Activated naive CD4-positive, alpha-beta T cell treated with anti-CD3 and anti-CD28 coated beads for 36 hours (primary cell): ENCODE measurements around the gene NFE2. TPM values are rescaled to one million over a fixed set of nuclear protein-coding genes. Genes with fewer than 3 reads are reported as not detected.
A peak's percentile ranks its signal among the peaks of the same experiment; 100 is the strongest.
"Not testable (repeated sequence)": the region's sequence is repeated elsewhere in the genome, so short reads cannot be mapped to it uniquely, and the experiment has no call there.

ENCODE experiments used
- CTCF ChIA-PET: fragments of 350-600 bp; sonication (Branson Sonifier 250); formaldehyde crosslinking; loops from one replicate; lab custom pipeline; 2021; ENCODE audit warnings: antibody characterized with exemption; lab: Charles Lee
- DNase-seq: peaks from one replicate; pipeline ENCODE4 v3.0.0-alpha.2; 2020
- H3K27ac Mint-ChIP-seq: one replicate; pipeline ENCODE4 v1.8.0; 2021; ENCODE audit warnings: mild to moderate bottlenecking, mixed read lengths
- H3K27me3 Mint-ChIP-seq: one replicate; pipeline ENCODE4 v1.8.0; 2021; ENCODE audit warnings: low read depth, mixed read lengths
- H3K36me3 Mint-ChIP-seq: one replicate; pipeline ENCODE4 v1.8.0; 2021; ENCODE audit warnings: low read depth, mixed read lengths
- H3K4me1 Mint-ChIP-seq: one replicate; pipeline ENCODE4 v1.8.0; 2021; ENCODE audit warnings: low read depth, mixed read lengths
- H3K4me3 Mint-ChIP-seq: one replicate; pipeline ENCODE4 v1.8.0; 2021; ENCODE audit warnings: mild to moderate bottlenecking, moderate library complexity, mixed read lengths
- H3K9me3 Mint-ChIP-seq: one replicate; pipeline ENCODE4 v1.8.0; 2021; ENCODE audit warnings: mixed read lengths
- intact Hi-C: fragments of 100-400 bp; cut with micrococcal nuclease; formaldehyde crosslinking; loops from one replicate; pipeline ENCODE4 v1.15.1; 2023
- total RNA-seq, 2 experiments: library from RNA; stranded (reverse); gene quantifications; one replicate each; pipeline ENCODE4 v1.2.3, GENCODE V29; 2021

The NFE2 gene
- total RNA-seq, 2 experiments from 2014 or later, result not detected

DNA sequence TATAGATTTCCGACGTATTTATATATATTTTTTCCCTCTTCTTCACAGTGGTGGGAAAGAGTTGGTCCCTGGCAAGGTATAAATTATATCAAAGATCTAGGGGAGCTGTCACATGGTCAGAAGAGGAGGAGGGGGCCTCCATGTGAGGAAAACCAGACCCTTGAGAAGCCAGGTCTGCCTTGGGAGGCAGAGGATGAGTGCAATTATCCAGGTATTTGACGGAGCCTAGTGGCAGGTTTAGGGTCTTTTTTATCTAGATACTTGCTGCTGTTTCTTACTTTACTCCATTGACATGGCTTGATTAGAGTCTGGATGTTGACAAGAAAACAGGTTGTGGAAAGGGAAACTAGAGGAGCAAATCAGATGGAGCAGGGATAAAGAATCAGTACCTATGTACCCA lies 29.6 kb upstream of the NFE2 start:
- H3K9me3 Mint-ChIP-seq, result no peaks in the 10 kb centered on the region
- DNase-seq, result no peak
- intact Hi-C loops, result no loop called here
- peaks cover 70% of the 10 kb centered on the region for H3K4me1 Mint-ChIP-seq
- CTCF ChIA-PET, result no interaction called here
- no peak overlapping the region for H3K27ac Mint-ChIP-seq
- H3K36me3 Mint-ChIP-seq, result no peaks in the 10 kb centered on the region
- H3K4me3 Mint-ChIP-seq, result no peak overlapping the region
- H3K27me3 Mint-ChIP-seq, result no peaks in the 10 kb centered on the region

DNA sequence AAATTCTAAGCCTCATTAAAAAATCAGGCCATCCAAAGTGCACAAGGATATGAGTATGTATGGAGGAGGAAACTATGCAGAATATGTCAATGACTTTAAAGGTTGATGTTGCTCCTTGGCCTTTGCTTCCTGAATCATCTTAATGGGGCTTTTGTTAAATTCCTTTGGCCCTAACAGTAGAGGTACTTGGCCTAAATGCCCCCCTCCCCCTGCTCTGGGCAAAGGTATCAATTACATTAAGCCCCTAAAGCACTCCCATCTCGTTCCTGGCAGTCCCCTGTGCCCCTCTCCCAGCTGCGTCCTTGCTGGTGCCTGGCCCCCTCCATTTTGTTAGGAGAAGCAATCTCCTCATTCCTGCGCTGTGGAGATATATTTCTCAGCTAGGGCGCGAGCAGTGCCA lies 28.9 kb upstream of the NFE2 start:
- Mint-ChIP-seq H3K4me3 (no peak overlapping the region), H3K36me3 (peaks cover 4% of the 10 kb centered on the region), H3K4me1 (peaks cover 75% of the 10 kb centered on the region), H3K27ac (no peak overlapping the region), H3K9me3 (no peaks in the 10 kb centered on the region), H3K27me3 (no peaks in the 10 kb centered on the region)
- intact Hi-C loops, result loop anchor here (5.0 kb wide), 1 partner anchor 87 kb away; no protein-coding TSS in a partner anchor
- CTCF ChIA-PET, result interaction anchor here (1.4 to 1.6 kb wide), 3 partner anchors 8 to 70 kb away, joined by 4 to 6 read pairs (median 5); no protein-coding TSS in a partner anchor
- DNase-seq, result no peak

DNA sequence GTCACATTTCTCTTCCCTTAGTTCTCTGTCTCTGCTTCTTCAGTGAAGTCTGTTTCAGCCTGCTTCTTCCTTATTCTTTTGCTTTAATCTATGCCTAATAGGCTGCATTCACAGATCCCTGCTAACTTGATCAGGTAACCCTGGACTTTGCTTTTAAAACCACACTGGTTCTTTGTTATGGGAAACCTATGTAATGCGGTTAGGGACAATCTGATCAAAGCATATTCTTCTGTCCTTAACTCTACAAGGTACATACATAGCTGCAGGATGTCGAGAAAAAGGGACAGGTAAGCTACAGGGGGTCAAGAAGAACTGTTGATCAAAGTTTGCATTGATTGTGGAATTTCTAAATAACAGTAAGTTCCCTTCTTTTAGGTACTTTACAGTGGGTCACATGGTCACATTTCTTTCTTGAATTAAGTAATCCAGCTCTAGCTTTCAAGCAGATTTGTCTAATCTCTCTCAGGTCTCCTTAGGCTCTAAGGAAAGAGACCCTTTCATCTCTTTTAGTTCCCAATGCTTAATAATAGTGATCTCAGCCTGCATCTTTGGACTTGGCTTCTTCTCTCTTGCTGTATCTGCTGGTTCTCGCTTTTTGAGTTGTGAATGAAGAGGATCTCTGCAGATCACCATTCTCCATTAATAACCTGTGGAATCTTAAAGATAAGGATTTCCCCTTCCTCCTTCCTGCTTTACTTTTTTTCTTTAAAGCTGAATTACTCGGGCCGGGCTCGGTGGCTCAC lies 28.0 kb upstream of the NFE2 start:
- intact Hi-C loops, result loop anchor here (5.0 kb wide), 1 partner anchor 86 kb away; no protein-coding TSS in a partner anchor
- Mint-ChIP-seq H3K4me3 (no peak overlapping the region), H3K27me3 (no peaks in the 10 kb centered on the region), H3K27ac (peak overlapping the region; percentile 47), H3K9me3 (no peaks in the 10 kb centered on the region), H3K36me3 (peaks cover 4% of the 10 kb centered on the region), H3K4me1 (peaks cover 76% of the 10 kb centered on the region)
- CTCF ChIA-PET, result interaction anchor here (1.4 to 1.6 kb wide), 3 partner anchors 9 to 71 kb away, joined by 4 to 6 read pairs (median 5); no protein-coding TSS in a partner anchor
- DNase-seq, result no peak

DNA sequence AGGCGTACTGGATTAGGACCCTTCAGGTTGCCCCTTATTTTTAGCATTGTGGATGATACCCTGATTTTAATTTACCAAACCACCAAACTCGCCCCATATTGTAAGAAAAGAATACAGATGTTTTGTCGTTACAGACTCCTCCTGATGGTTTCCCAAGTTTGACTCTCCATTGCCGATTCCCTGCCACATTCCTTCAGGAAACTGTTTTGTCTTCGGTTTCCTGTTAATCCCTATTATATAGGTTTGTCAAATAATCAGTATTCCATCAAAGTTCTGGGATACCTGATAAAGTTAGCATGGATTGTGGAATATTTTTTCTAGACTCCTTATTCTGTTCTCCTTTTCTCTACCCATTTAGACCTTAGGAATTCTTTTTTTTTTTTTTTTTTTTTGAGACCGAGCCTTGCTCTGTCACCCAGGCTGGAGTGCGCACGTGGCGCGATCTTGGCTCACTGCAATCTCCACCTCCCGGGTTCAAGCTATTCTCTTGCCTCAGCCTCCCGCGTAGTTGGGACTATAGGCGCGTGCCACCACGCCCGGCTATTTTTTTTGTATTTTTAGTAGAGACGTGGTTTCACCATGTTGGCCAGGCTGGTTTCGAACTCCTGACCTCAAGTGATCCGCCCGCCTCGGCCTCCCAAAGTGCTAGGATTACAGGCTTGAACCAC lies 24.8 kb upstream of the NFE2 start:
- Mint-ChIP-seq H3K4me1 (peaks cover 52% of the 10 kb centered on the region), H3K27ac (peak overlapping the region; percentile 93), H3K4me3 (peak overlapping the region; percentile 100)
- H3K27me3 Mint-ChIP-seq, H3K36me3 Mint-ChIP-seq, H3K9me3 Mint-ChIP-seq, DNase-seq: not testable (repeated sequence)
- CTCF ChIA-PET, result interaction anchor here (0.6 to 4.9 kb wide), 29 partner anchors 9 to 1658 kb away, joined by 3 to 45 read pairs (median 4); partner anchors contain the start of gene NFE2
- intact Hi-C loops, result loop anchor here (1.0 to 5.0 kb wide), 4 partner anchors 45 to 598 kb away; partner anchors contain the start of genes CALCOCO1, CBX5 and HNRNPA1

DNA sequence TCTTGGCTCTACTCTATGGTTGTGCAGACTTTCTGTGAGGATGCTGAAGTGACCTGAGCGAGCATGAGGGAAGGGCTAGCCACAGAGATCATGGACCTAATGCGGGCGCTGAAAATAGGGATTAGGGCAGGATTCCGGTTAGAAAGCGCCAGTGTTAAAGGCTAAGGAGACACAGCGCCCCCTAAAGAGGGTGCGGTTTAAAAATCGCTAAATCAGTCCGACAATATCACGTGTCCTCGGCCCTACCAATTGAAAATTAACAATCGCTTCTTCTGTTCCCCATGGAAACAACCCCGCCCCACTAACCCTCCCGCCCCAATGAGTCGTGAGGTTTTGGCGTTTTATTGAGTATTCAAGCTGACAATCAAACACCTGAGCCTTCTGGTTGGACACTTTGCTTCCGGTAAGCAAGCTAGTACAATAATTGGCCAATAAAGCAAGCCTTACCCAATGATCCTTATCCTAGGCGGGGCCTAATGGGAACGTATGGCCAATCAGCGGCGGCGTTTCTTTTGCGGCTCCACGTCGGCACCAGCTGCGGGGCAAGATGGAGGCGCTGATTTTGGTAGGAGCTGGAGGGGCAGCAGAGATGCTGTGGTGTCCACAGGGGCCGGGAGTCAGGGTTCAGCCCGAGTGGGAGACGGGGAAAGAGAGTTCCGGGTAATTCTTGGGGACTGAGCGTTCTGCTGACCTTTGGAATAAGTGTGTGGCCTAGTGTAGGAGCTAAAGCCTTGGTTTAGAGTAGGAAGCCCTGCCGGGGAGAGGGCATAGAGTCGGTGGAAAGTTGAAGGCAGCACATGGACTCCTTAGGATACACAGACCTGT lies 24.0 kb upstream of the NFE2 start, which contains the start of gene COPZ1:
TSS of gene COPZ1 (plus strand) at position 515 of the 825 bp plus-strand sequence. CDS start at position 548, 33 bp downstream.
- CTCF ChIA-PET, result interaction anchor here (0.6 to 4.9 kb wide), 36 partner anchors 8 to 1118 kb away, joined by 3 to 45 read pairs (median 4); partner anchors contain the start of gene NFE2
- H3K9me3 Mint-ChIP-seq, result no peaks in the 10 kb centered on the region
- H3K4me1 Mint-ChIP-seq, result peaks cover 44% of the 10 kb centered on the region
- peak within 1 kb of the TSS; percentile 100 for H3K4me3 Mint-ChIP-seq
- no peaks in the 10 kb centered on the region for H3K27me3 Mint-ChIP-seq
- H3K27ac Mint-ChIP-seq, result peak within 1 kb of the TSS; percentile 93
- peaks cover 4% of the 10 kb centered on the region for H3K36me3 Mint-ChIP-seq
- DNase-seq, result peak; percentile 98
- intact Hi-C loops, result loop anchor here (1.0 to 5.0 kb wide), 8 partner anchors 34 to 598 kb away; partner anchors contain the start of genes CALCOCO1, CBX5, GPR84 and HNRNPA1

DNA sequence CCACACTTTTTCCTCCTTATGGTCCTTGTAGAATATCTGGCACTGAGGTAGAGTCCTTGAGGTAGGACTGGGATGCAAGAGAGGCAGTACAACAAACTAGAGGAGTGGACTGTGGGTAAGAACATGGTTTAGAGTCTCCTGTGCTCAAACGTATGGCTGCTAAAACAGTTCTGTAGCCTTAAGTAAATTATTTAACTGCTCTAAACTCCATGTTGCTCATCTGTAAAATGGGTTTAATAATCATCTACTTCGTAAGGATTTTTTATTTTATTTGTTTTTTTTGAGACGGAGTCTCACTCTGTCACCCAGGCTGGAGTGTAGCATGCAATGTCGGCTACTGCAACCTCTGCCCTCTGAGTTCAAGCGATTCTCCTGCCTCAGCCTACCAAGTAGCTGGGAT lies 20.5 kb upstream of the NFE2 start:
- CTCF ChIA-PET, result interaction anchor here (0.8 to 2.3 kb wide), 4 partner anchors 11 to 58 kb away, joined by 3 to 7 read pairs (median 4); no protein-coding TSS in a partner anchor
- DNase-seq, result no peak
- Mint-ChIP-seq H3K4me1 (peaks cover 13% of the 10 kb centered on the region), H3K36me3 (peaks cover 4% of the 10 kb centered on the region), H3K4me3 (no peak overlapping the region), H3K27me3 (no peaks in the 10 kb centered on the region), H3K9me3 (no peaks in the 10 kb centered on the region), H3K27ac (no peak overlapping the region)
- intact Hi-C loops, result no loop called here

DNA sequence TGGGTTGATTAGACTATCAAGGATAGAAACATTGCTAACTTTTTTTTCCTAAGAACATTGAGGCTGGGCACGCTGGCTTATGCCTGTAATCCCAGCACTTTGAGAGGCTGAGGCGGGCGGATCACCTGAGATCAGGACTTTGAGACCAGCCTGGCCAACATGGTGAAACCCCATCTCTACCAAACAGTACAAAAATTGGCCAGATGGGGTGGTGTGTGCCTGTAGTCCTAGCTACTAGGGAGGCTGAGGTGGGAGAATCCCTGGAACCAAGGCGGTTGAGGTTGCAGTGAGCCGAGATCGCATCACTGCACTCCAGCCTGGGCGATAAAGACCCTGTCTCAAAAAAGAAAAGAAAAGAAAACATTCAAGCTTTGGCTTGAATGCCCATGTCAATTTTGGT lies 11.5 kb upstream of the NFE2 start:
- H3K4me1 Mint-ChIP-seq, H3K4me3 Mint-ChIP-seq, DNase-seq, H3K27me3 Mint-ChIP-seq, H3K9me3 Mint-ChIP-seq, H3K27ac Mint-ChIP-seq, intact Hi-C loops, H3K36me3 Mint-ChIP-seq: not testable (repeated sequence)
- CTCF ChIA-PET, result interaction anchor here (0.8 to 1.2 kb wide), 2 partner anchors 22 to 60 kb away, joined by 3 to 4 read pairs; no protein-coding TSS in a partner anchor

DNA sequence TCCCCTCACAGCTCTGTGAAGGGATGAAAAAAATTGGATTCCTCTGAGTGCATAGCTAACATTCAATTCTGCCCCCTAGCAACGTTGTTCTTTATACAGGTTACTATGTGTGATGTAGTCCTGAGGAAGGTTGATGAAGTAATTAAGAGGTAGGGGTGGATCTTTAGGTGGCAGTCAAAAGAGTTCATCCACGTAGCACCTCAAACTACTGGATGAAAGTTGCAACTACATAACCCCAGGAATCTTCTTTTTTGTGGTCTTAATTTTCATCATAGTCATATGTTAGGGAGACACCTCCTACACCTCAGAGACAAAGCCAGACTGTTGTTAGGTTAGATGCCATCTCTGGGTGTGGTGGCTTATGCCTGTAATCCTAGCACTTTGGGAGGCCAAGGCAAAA lies 10.2 kb upstream of the NFE2 start:
- no peak for DNase-seq
- Mint-ChIP-seq H3K4me1 (peaks cover 4% of the 10 kb centered on the region), H3K27me3 (peaks cover 5% of the 10 kb centered on the region), H3K36me3 (no peaks in the 10 kb centered on the region), H3K9me3 (no peaks in the 10 kb centered on the region), H3K4me3 (no peak overlapping the region), H3K27ac (no peak overlapping the region)
- CTCF ChIA-PET, result interaction anchor here (0.6 to 0.9 kb wide), 3 partner anchors 17 to 75 kb away, joined by 3 read pairs; no protein-coding TSS in a partner anchor
- intact Hi-C loops, result no loop called here

DNA sequence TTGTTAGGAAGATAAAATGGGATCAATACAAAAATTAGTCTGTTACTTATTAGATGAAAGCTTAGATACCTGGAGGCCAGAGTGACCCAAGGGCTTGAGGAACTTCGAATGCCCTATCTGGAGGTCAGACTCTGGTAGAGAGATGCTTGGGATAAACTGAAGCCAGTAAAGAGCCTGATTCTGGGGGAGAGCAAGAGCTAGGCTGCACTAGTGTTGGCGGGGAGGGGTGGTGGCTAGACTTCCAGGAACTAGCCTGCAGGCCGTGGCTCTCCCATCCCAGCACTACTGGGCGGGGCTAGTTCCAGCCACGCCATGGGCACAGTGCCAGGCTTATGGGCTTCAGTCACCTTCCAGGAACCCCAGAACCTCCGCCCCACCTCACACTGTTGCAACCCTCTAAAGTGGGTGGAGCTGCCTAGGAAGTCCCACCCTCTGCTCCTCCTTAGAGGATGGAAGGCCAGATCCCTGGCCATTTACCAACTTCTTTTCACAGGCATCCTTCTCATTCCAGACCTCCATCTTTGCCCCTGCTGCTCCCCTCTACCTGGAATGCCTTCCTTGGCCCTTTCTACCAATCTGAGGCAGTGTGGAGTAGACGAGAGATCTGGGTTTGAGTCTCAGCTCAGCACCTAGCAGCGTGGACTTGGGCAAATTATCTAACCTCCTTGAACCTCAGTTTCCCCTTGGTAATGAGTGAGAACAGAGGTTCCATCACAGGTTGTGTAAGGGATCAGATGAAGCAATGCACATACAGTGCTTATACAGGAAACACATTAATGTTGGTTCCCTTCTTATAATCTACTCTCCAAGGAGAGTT lies 6.3 kb upstream of the NFE2 start:
- H3K4me1 Mint-ChIP-seq, result peaks cover 4% of the 10 kb centered on the region
- H3K36me3 Mint-ChIP-seq, result no peaks in the 10 kb centered on the region
- CTCF ChIA-PET, result interaction anchor here (0.6 to 1.8 kb wide), 9 partner anchors 13 to 322 kb away, joined by 3 to 5 read pairs (median 4); partner anchors contain the start of genes COPZ1 and HOXC10
- H3K27ac Mint-ChIP-seq, result no peak overlapping the region
- peak; percentile 24 for DNase-seq
- intact Hi-C loops, result no loop called here
- no peaks in the 10 kb centered on the region for H3K9me3 Mint-ChIP-seq
- H3K4me3 Mint-ChIP-seq, result no peak overlapping the region
- peaks cover 28% of the 10 kb centered on the region for H3K27me3 Mint-ChIP-seq

DNA sequence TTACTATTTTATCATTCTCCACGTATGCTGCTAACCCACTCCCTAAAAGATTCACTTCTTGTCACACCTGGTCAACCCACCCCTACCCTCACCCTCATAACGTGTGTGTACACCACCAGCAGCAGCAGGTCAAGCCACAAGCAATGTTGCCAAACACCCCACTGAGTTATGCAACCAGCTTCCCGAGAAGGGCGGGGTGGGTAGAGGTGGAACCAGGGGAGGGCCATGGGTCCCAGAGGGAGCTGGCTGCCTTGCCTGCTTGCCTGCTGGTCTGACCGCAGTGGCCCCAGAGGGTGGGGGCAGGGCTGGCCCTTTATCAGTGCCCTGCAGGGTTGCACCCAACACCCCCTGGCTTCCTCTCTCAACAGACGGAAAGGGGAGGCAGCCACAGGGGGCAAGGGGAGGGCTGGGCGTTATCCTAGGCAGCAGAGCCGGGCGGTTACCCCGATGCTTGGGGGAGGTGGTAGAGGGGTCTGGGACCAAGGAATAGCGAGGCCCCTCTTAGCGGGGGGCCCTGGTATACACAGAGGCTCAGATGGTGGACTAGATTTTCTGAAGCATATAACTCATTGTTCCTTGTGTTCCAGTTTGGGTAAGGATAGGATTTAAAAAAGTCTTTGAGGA lies 3.5 kb upstream of the NFE2 start:
- H3K27ac Mint-ChIP-seq, result no peak overlapping the region
- no peak overlapping the region for H3K4me3 Mint-ChIP-seq
- CTCF ChIA-PET, result interaction anchor here (1.1 kb wide), 1 partner anchor 21 kb away, joined by 3 read pairs; the partner anchor contains the start of gene COPZ1
- no peaks in the 10 kb centered on the region for H3K9me3 Mint-ChIP-seq
- intact Hi-C loops, result no loop called here
- no peaks in the 10 kb centered on the region for H3K36me3 Mint-ChIP-seq
- peaks cover 12% of the 10 kb centered on the region for H3K4me1 Mint-ChIP-seq
- no peak for DNase-seq
- H3K27me3 Mint-ChIP-seq, result peaks cover 50% of the 10 kb centered on the region
